ENCODE results near the gene EPOP. TPM values are rescaled to one million over a fixed set of nuclear protein-coding genes. Genes with fewer than 3 reads are reported as not detected.

EPOP gene
- total and polyA plus RNA-seq, 2 of the 8 experiments (the other 6 are each of a cell fraction or from before 2014, with no cell fraction given) = 1.5 to 3.3 TPM

DNA sequence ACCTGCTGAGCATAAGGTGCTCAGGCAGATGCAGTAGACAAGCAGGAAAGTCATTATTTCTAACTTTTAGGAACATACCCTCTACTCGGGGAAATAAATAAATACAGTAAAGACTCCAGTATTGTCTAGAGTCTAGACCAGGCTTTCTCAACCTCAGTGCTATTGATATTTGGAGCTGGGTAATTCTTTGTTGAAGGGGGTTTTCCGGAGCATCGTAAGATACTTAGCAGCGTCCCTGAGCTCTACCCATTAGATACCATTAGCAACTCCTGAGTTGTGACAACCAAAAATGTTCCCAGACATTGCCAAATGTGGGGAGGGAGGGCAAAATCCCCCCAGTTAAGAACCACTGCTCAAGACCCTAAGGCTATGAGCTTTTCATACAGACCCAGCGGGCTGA is 21.1 kb downstream of the EPOP start:
- no peaks in the 10 kb centered on the region for H4K20me1 ChIP-seq (replicated peaks in 1 of 2; ENCODE audit: control insufficient read depth in 1 of 2, insufficient read depth in 2 of 2, low read length in 2 of 2)
- DNase-seq (ENCODE audit: low read depth in 1 of 2, low spot score in 2 of 2) (no peak), FAIRE-seq (no peak)
- no peak overlapping the region for H4K5ac ChIP-seq (ENCODE audit: insufficient read length, low read depth, low read length)
- H3K4me3 ChIP-seq (ENCODE audit: extremely low read depth in 1 of 4, insufficient read depth in 2 of 4, low read depth in 3 of 4, low read length in 4 of 4) = no peak overlapping the region
- H2BK12ac ChIP-seq (ENCODE audit: low read depth, low read length) = no peak overlapping the region
- no peak overlapping the region for H3K9ac ChIP-seq (replicated peaks in 1 of 4; ENCODE audit: extremely low read depth in 1 of 4, low read depth in 3 of 4, low read length in 3 of 4)
- no peak overlapping the region for H2AK5ac ChIP-seq (ENCODE audit: low read depth, low read length)
- no peak overlapping the region for H3K56ac ChIP-seq (replicated peaks; ENCODE audit: insufficient read length, low read depth, low read length)
- H4K8ac ChIP-seq (ENCODE audit: extremely low read depth, insufficient read depth, low read length) = no peak overlapping the region
- ChIA-PET CTCF (ENCODE audit: partially characterized antibody) (interaction anchor here (0.9 to 29.5 kb wide), 8 partner anchors 9 to 230 kb away, joined by 3 to 795 read pairs (median 6); partner anchors contain the start of gene SRCIN1), POLR2A (ENCODE audit: partially characterized antibody) (interaction anchor here (1.0 to 1.5 kb wide), 6 partner anchors 13 to 202 kb away, joined by 3 to 4 read pairs (median 3); no protein-coding TSS in a partner anchor)
- H3K4me2 ChIP-seq (ENCODE audit: insufficient read depth in 1 of 2, low read depth in 2 of 2, low read length in 2 of 2) = no peak overlapping the region
- 94% methylated on average over 5 of the region's 5 CpGs; no CpG with 5 or more reads in 1 of the 2 experiments for WGBS, 2 experiments (ENCODE audit: extremely low coverage in 1 of 2, insufficient coverage in 1 of 2, insufficient read length in 1 of 2, insufficient replicate concordance in 2 of 2, low coverage in 1 of 2, low lambda C conversion rate in 2 of 2, missing lambda C conversion rate in 1 of 2)
- H3K9me3 ChIP-seq (ENCODE audit: insufficient read depth in 2 of 2, low read depth in 1 of 2, low read length in 1 of 2) = no peaks in the 10 kb centered on the region
- H3K14ac ChIP-seq (ENCODE audit: insufficient read length) = no peak overlapping the region
- no peak overlapping the region for H3K4ac ChIP-seq (replicated peaks; ENCODE audit: insufficient read length, low read depth, low read length)
- TF ChIP-seq POLR2AphosphoS5 (IDR thresholded peaks at IDR 0.05; ENCODE audit: low read depth, low read length) (no peak), SP4 (IDR thresholded peaks at IDR 0.05; ENCODE audit: low read length) (no peak), TAF1 (IDR thresholded peaks at IDR 0.05; ENCODE audit: low read depth, low read length) (no peak), SP1 (IDR thresholded peaks at IDR 0.05; ENCODE audit: low read depth, low read length) (no peak), CTCF (IDR thresholded peaks at IDR 0.05; ENCODE audit: control extremely low read depth in 1 of 3, insufficient read depth in 1 of 3, low read depth in 1 of 3, low read length in 3 of 3) (no peak), NRF1 (IDR thresholded peaks at IDR 0.05; ENCODE audit: low read depth, low read length) (no peak), TCF12 (IDR thresholded peaks at IDR 0.05; ENCODE audit: low read depth, low read length) (no peak), RFX5 (IDR thresholded peaks at IDR 0.05; ENCODE audit: borderline replicate concordance, low read depth, low read length) (no peak), PHF8 (conservative IDR thresholded peaks at IDR 0.05; ENCODE audit: low read depth, low read length) (no peak), JUND (IDR thresholded peaks at IDR 0.05; ENCODE audit: low read length) (no peak)
- no peak overlapping the region for H2BK20ac ChIP-seq (ENCODE audit: low read length)
- no peak overlapping the region for H3K18ac ChIP-seq (ENCODE audit: extremely low read depth, low read length)
- H3K23ac ChIP-seq (ENCODE audit: insufficient read length) = no peak overlapping the region
- H3K36me3 ChIP-seq (ENCODE audit: control insufficient read depth in 2 of 4, insufficient read depth in 4 of 4, low read length in 3 of 4) = no peaks in the 10 kb centered on the region; a peak in 1 of 8 replicates
- H3K27ac ChIP-seq (ENCODE audit: low read depth, low read length) = no peak overlapping the region
- H2BK5ac ChIP-seq (ENCODE audit: low read depth, low read length) = no peak overlapping the region
- peaks cover 0 to 16% (median 4%) of the 10 kb centered on the region in 4 experiments; a peak in 6 of 7 replicates for H3K4me1 ChIP-seq (replicated peaks in 1 of 4; ENCODE audit: control insufficient read depth in 3 of 4, insufficient read depth in 4 of 4, low read length in 3 of 4)
- H3K79me1 ChIP-seq (ENCODE audit: low read depth, low read length) = no peaks in the 10 kb centered on the region
- no peak overlapping the region for H2AFZ ChIP-seq (ENCODE audit: low read length)
- no peaks in the 10 kb centered on the region for H3K79me2 ChIP-seq (ENCODE audit: control insufficient read depth in 1 of 2, insufficient read depth in 2 of 2, low read length in 2 of 2)
- no peak overlapping the region for H2BK120ac ChIP-seq (replicated peaks; ENCODE audit: low read depth, low read length)
- no peak overlapping the region for H4K91ac ChIP-seq (replicated peaks; ENCODE audit: insufficient read length, low read length)
- no peak overlapping the region for H2BK15ac ChIP-seq (ENCODE audit: low read length)
- no peaks in the 10 kb centered on the region for H3K23me2 ChIP-seq (ENCODE audit: low read depth, low read length)
- H3K27me3 ChIP-seq (replicated peaks in 1 of 4; ENCODE audit: control insufficient read depth in 3 of 4, extremely low read depth in 1 of 4, insufficient read depth in 3 of 4, low read length in 3 of 4) = peaks cover 0 to 3% (median 0%) of the 10 kb centered on the region in 4 experiments; a peak in 2 of 7 replicates
